ENCODE results near the gene SPTB.

SPTB gene

DNA sequence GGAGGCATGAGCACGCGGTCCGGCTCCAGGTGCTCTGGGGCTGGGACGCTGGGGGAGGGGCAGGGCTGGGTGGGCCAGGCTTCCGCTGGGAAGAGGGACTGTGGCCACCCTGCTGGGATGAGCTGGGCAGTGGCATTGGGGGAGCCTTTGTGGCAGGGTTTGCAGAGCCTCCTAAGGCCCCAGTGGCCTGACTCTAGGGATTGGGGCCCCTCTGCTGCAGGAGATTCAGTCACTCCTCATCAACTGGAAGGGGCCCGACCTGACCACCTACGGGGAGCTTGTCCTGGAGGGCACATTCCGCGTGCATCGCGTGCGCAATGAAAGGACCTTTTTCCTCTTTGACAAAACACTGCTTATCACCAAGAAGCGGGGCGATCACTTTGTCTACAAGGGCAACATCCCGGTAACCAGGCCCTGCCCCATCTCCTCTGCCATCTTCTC lies 148.5 kb downstream of the SPTB start:
- Histone ChIP-seq H3K36me3 (ENCODE audit: control insufficient read depth, insufficient read depth, low read length) (peaks cover 20% of the 10 kb centered on the region), H3K4me3 (ENCODE audit: low read length) (no peak overlapping the region), H3K27me3 (ENCODE audit: control insufficient read depth, insufficient read depth, low read length) (no peaks in the 10 kb centered on the region), H3K4me1 (ENCODE audit: control insufficient read depth, insufficient read depth, low read length) (peaks cover 16% of the 10 kb centered on the region), H3K9me3 (ENCODE audit: control insufficient read depth, low read length) (no peaks in the 10 kb centered on the region), H3K9ac (ENCODE audit: low read length) (no peak overlapping the region)

GRCh38 chr14:64730681-64731080 lies 149.0 kb downstream of the SPTB start:
- H3K4me1 ChIP-seq (ENCODE audit: control insufficient read depth, insufficient read depth, low read length), result peaks cover 18% of the 10 kb centered on the region
- no peaks in the 10 kb centered on the region for H3K9me3 ChIP-seq (ENCODE audit: control insufficient read depth, low read length)
- H3K27me3 ChIP-seq (ENCODE audit: control insufficient read depth, insufficient read depth, low read length), result no peaks in the 10 kb centered on the region
- peaks cover 20% of the 10 kb centered on the region for H3K36me3 ChIP-seq (ENCODE audit: control insufficient read depth, insufficient read depth, low read length)
- no peak overlapping the region for H3K4me3 ChIP-seq (ENCODE audit: low read length)
- no peak overlapping the region for H3K9ac ChIP-seq (ENCODE audit: low read length)

DNA sequence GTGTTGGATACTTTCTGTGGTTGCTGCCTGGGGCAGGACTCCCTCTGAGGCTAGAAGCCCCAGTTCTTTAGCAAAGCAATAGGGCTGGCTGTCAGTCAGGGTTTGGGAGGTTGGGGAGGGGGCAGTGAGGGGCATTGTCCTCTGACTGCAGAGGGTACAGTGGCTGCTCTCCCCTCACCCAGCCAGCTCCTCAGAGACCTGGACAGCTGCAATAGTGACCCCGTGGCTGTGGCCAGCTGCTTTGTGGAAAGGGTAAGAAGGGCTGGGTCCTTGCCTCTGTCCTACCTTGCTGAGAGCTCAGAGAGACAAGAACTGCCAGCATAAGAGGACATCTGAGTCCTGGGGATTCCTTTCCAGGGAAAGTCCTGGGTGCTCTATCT lies 149.7 kb downstream of the SPTB start:
- H3K9me3 ChIP-seq (ENCODE audit: control insufficient read depth, low read length), result no peaks in the 10 kb centered on the region
- H3K4me3 ChIP-seq (ENCODE audit: low read length), result no peak overlapping the region
- no peaks in the 10 kb centered on the region for H3K27me3 ChIP-seq (ENCODE audit: control insufficient read depth, insufficient read depth, low read length)
- H3K4me1 ChIP-seq (ENCODE audit: control insufficient read depth, insufficient read depth, low read length), result peaks cover 24% of the 10 kb centered on the region
- peaks cover 20% of the 10 kb centered on the region for H3K36me3 ChIP-seq (ENCODE audit: control insufficient read depth, insufficient read depth, low read length)
- no peak overlapping the region for H3K9ac ChIP-seq (ENCODE audit: low read length)

DNA sequence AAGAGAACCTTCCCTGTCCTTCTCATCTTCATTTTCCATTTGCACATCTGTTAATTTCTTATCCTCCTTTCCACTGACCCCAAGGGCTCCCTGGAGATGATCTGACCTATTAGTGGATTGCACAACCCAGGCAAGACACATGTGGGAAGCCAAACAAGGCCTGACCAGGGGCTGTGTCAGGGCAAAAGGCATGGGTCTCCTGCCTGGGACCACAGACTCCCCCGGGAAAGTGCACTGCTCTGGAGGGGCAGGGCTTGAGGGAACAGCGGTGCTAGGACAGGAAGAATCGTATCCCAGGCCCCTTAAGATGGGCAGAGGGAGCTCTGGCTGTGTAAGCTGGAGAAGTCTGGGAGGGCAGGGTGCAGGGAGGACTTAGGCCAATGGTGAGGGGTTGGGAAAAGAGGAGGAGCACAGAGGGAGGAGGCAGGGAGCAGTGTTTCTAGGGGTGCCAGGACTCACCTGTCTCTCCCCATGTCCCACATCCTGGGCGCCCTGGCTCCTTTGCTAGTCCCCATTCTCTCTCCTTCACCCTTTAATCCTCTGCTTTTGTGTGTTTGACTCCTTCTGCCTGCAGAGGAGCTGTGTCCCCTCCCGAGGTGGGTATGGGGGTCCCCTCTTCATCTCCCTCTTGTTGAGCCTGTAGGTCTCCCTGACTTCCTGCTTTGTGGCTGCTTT lies 150.2 kb downstream of the SPTB start:
- no peak overlapping the region for H3K9ac ChIP-seq (ENCODE audit: low read length)
- H3K4me1 ChIP-seq (ENCODE audit: control insufficient read depth, insufficient read depth, low read length), result peaks cover 29% of the 10 kb centered on the region
- H3K4me3 ChIP-seq (ENCODE audit: low read length), result no peak overlapping the region
- H3K9me3 ChIP-seq (ENCODE audit: control insufficient read depth, low read length), result no peaks in the 10 kb centered on the region
- peaks cover 20% of the 10 kb centered on the region for H3K36me3 ChIP-seq (ENCODE audit: control insufficient read depth, insufficient read depth, low read length)
- H3K27me3 ChIP-seq (ENCODE audit: control insufficient read depth, insufficient read depth, low read length), result no peaks in the 10 kb centered on the region

- H3K27me3 ChIP-seq (ENCODE audit: control insufficient read depth, insufficient read depth, low read length), result no peaks in the 10 kb centered on the region
- H3K9me3 ChIP-seq (ENCODE audit: control insufficient read depth, low read length), result no peaks in the 10 kb centered on the region
- peaks cover 36% of the 10 kb centered on the region for H3K4me1 ChIP-seq (ENCODE audit: control insufficient read depth, insufficient read depth, low read length)
- no peak overlapping the region for H3K9ac ChIP-seq (ENCODE audit: low read length)
- peaks cover 20% of the 10 kb centered on the region for H3K36me3 ChIP-seq (ENCODE audit: control insufficient read depth, insufficient read depth, low read length)
- no peak overlapping the region for H3K4me3 ChIP-seq (ENCODE audit: low read length)
These were observed 150.9 kb downstream of the SPTB start for GRCh38 chr14:64728856-64729255.

DNA sequence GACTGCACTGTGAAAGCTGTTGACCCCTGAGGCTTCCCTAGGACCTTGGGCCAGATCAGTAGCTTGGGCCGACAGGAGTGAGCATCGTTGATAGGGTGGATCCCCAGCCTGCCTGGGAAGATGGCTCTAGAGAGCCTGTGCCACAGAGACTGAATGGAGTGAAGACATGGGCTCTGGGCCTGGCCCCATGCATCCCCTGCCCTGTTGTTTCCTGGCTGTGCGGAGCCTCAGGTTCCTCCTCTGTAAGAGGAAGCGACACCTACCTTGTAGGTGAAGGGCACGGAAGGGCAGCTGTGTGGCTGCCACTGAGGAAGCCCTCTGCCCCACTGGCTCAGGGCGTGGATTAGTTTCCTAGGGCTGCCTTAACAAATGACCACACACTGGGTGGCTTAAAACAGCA lies 151.6 kb downstream of the SPTB start:
- Histone ChIP-seq H3K36me3 (ENCODE audit: control insufficient read depth, insufficient read depth, low read length) (peaks cover 20% of the 10 kb centered on the region), H3K4me3 (ENCODE audit: low read length) (no peak overlapping the region), H3K9me3 (ENCODE audit: control insufficient read depth, low read length) (no peaks in the 10 kb centered on the region), H3K27me3 (ENCODE audit: control insufficient read depth, insufficient read depth, low read length) (no peaks in the 10 kb centered on the region), H3K4me1 (ENCODE audit: control insufficient read depth, insufficient read depth, low read length) (peaks cover 40% of the 10 kb centered on the region), H3K9ac (ENCODE audit: low read length) (no peak overlapping the region)

DNA sequence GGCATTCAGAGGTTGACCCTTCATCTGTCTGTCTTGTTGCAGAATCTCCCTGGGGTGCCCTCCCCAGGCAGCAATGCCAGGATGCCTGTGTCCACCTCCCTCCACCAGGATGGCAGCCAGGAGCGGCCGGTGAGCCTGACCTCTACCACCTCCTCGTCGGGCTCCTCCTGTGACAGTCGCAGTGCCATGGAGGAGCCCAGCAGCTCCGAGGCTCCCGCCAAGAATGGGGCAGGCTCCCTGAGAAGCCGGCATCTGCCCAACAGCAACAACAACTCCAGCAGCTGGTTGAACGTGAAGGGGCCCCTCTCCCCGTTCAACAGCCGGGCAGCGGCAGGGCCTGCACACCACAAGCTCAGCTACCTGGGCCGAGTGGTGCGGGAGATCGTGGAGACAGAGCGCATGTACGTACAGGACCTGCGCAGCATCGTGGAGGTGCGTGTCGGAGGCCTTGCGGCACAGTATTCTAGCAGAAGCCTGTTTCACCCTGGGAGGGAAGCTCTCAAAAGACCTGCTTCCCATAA lies 152.1 kb downstream of the SPTB start:
- peaks cover 45% of the 10 kb centered on the region for H3K4me1 ChIP-seq (ENCODE audit: control insufficient read depth, insufficient read depth, low read length)

DNA sequence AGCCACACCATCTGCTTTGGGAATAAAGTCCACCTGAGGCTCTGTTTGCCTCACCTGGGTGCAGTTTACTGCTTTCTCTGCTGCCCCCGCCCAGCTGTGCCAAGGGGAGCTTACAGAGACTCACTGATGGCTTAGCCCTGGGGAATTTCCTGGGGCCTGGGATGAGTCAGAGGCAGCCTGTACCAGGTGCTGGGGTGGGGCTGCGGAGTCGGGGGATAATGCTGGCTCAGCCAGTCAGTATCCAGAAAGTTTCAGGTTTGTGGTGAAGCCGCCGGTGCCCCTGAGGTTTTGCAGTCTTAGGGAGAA lies 153.2 kb downstream of the SPTB start:
- Histone ChIP-seq H3K4me3 (ENCODE audit: low read length) (peak overlapping the region; percentile 28), H3K9me3 (ENCODE audit: control insufficient read depth, low read length) (no peaks in the 10 kb centered on the region), H3K9ac (ENCODE audit: low read length) (peak overlapping the region; percentile 13), H3K27me3 (ENCODE audit: control insufficient read depth, insufficient read depth, low read length) (no peaks in the 10 kb centered on the region), H3K36me3 (ENCODE audit: control insufficient read depth, insufficient read depth, low read length) (peaks cover 13% of the 10 kb centered on the region), H3K4me1 (ENCODE audit: control insufficient read depth, insufficient read depth, low read length) (peaks cover 56% of the 10 kb centered on the region)

More for the DNA sequence above, 152.1 kb downstream of the SPTB start:
- Histone ChIP-seq H3K27me3 (ENCODE audit: control insufficient read depth, insufficient read depth, low read length) (no peaks in the 10 kb centered on the region), H3K9me3 (ENCODE audit: control insufficient read depth, low read length) (no peaks in the 10 kb centered on the region), H3K4me3 (ENCODE audit: low read length) (no peak overlapping the region), H3K36me3 (ENCODE audit: control insufficient read depth, insufficient read depth, low read length) (peaks cover 20% of the 10 kb centered on the region), H3K9ac (ENCODE audit: low read length) (no peak overlapping the region)

DNA sequence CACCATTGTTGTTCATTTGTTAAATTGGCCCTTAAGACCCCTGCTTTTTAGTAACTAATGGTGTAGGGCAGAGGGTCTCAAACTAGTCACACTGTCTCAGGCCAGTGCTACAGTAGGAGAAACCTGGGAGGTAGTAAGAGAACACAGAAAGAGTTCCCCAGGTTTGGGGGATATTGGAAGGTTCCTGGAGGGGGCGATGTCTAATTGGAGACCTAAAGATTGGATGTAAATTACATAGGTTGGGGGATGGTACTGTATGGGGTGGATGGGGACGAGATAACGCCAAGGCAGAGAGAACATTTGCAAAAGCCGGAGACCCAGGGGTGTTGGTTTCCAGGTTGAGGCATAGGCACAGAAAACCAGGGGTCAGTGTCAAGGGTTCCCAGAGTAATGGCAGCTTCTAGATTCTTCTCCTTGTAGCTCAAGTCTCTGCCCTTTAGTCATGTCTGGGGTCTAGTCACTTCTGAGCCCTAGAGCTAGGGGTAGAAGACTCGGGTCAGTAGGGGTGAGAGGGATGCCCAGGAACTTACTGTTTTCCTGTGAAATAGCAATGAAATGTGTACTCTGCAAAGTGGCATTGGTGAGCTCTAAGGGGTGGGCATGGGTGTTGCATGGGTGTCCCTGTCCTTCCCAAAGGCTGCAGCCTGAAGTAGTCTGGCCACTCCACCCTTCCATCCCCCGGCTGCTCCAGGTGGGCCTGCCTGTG lies 153.7 kb downstream of the SPTB start:
- no peaks in the 10 kb centered on the region for H3K27me3 ChIP-seq (ENCODE audit: control insufficient read depth, insufficient read depth, low read length)
- peaks cover 11% of the 10 kb centered on the region for H3K36me3 ChIP-seq (ENCODE audit: control insufficient read depth, insufficient read depth, low read length)
- peak overlapping the region; percentile 13 for H3K9ac ChIP-seq (ENCODE audit: low read length)
- no peaks in the 10 kb centered on the region for H3K9me3 ChIP-seq (ENCODE audit: control insufficient read depth, low read length)
- H3K4me3 ChIP-seq (ENCODE audit: low read length), result peak overlapping the region; percentile 28
- H3K4me1 ChIP-seq (ENCODE audit: control insufficient read depth, insufficient read depth, low read length), result peaks cover 61% of the 10 kb centered on the region

- H3K4me1 ChIP-seq (ENCODE audit: control insufficient read depth, insufficient read depth, low read length), result peaks cover 68% of the 10 kb centered on the region
- no peaks in the 10 kb centered on the region for H3K9me3 ChIP-seq (ENCODE audit: control insufficient read depth, low read length)
- no peaks in the 10 kb centered on the region for H3K27me3 ChIP-seq (ENCODE audit: control insufficient read depth, insufficient read depth, low read length)
- peaks cover 11% of the 10 kb centered on the region for H3K36me3 ChIP-seq (ENCODE audit: control insufficient read depth, insufficient read depth, low read length)
- H3K9ac ChIP-seq (ENCODE audit: low read length), result peak overlapping the region; percentile 0
- H3K4me3 ChIP-seq (ENCODE audit: low read length), result peak overlapping the region; percentile 28
These were observed 154.4 kb downstream of the SPTB start for GRCh38 chr14:64725261-64725815.

DNA sequence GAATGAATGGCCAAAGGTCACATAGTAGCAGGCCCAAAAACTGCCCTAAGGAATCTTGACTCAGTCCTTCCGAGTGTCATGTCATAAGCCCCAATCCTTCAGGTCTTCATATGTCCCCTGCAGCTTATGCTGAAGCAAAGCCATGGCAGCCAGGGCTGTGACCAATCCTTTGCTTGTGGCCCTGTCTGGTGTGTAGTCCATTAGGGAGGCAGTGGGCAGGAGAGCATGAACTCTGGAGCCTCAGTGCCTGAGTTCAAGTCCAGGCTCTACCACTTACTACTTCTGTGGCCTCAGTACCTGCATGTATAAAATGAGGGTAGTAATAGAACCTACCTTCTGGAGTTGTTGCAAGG lies 155.2 kb downstream of the SPTB start:
- Histone ChIP-seq H3K27me3 (ENCODE audit: control insufficient read depth, insufficient read depth, low read length) (no peaks in the 10 kb centered on the region), H3K4me3 (ENCODE audit: low read length) (no peak overlapping the region), H3K4me1 (ENCODE audit: control insufficient read depth, insufficient read depth, low read length) (peaks cover 76% of the 10 kb centered on the region), H3K36me3 (ENCODE audit: control insufficient read depth, insufficient read depth, low read length) (peaks cover 11% of the 10 kb centered on the region), H3K9ac (ENCODE audit: low read length) (peak overlapping the region; percentile 0), H3K9me3 (ENCODE audit: control insufficient read depth, low read length) (no peaks in the 10 kb centered on the region)
